Measurements from ENCODE around the gene HARS2.

HARS2 gene

DNA sequence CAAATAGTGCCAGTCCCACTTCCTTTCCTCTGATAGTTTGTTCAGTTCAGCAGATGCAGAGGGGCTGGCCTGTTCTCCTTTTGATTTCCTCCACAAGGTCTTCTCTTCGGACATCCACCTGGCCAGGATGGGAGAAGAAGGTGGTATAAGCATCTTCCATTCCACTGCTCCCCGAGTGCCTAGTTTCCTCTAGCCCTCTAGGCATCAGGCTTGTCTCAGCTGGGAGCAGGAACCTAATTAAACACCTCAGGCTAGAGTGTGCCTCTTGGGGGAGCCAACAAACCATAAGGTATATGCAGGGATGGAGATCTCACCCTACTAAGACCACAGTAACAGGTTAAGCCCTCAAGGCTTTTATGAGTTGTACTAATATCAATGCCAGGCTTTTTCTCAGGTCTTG is 17.0 kb upstream of the HARS2 start:
- DNase-seq (ENCODE audit: low spot score), result no peak
- in situ Hi-C loops (cut with MboI; ENCODE audit: low pct_unique_long_range_greater_than_20kb, low sequenced_read_pairs, unreplicated experiment), result no loop called here
- TF ChIP-seq, protein P1, sequence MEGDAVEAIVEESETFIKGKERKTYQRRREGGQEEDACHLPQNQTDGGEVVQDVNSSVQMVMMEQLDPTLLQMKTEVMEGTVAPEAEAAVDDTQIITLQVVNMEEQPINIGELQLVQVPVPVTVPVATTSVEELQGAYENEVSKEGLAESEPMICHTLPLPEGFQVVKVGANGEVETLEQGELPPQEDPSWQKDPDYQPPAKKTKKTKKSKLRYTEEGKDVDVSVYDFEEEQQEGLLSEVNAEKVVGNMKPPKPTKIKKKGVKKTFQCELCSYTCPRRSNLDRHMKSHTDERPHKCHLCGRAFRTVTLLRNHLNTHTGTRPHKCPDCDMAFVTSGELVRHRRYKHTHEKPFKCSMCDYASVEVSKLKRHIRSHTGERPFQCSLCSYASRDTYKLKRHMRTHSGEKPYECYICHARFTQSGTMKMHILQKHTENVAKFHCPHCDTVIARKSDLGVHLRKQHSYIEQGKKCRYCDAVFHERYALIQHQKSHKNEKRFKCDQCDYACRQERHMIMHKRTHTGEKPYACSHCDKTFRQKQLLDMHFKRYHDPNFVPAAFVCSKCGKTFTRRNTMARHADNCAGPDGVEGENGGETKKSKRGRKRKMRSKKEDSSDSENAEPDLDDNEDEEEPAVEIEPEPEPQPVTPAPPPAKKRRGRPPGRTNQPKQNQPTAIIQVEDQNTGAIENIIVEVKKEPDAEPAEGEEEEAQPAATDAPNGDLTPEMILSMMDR (IDR thresholded peaks at IDR 0.05; ENCODE audit: extremely low read depth, insufficient read depth, missing control alignments), result no peak

DNA sequence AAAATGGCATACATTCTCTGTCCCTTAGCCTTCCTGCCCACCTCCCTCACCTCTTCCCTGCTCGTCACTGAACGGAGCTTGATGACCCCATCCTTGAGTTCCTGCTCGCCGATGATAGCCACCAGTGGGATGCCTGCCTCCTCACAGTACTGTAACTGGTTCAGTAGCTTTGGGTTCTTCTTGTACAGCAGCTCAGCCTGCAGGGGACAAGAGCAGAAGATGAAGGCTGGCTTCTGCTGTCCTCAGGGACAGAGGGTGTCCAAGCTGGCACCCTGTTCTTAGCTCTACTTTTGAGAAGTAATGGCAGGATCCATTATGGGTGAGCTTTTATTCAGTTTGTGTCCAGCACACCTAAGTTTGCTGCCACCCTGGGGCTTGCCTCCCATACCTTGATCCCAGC is 16.6 kb upstream of the HARS2 start:
- TF ChIP-seq, protein P1 (IDR thresholded peaks at IDR 0.05; ENCODE audit: extremely low read depth, insufficient read depth, missing control alignments), result no peak
- no peak for DNase-seq (ENCODE audit: low spot score)
- in situ Hi-C loops (cut with MboI; ENCODE audit: low pct_unique_long_range_greater_than_20kb, low sequenced_read_pairs, unreplicated experiment), result no loop called here

DNA sequence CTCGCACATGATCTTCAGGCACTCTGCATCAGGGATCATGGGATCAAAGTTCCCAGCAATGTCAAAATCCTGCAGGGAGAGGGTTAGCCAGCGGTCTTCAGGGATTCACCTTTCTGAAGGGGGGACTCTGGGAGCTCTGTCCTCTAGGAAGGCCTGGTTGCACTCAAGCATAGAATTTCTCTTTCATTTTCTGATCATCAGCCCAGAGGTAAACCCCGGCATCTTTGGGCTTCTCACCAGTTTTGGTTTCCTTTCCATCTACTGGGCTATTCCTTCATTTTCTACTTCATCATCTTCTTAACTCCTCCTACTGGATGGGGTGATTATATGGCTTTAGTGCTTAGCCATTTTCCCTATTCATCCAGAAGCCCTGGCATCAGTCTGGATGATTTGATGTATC is 13.3 kb upstream of the HARS2 start:
- in situ Hi-C loops (cut with MboI; ENCODE audit: low pct_unique_long_range_greater_than_20kb, low sequenced_read_pairs, unreplicated experiment), result no loop called here
- no peak for DNase-seq (ENCODE audit: low spot score)
- TF ChIP-seq, protein P1 (IDR thresholded peaks at IDR 0.05; ENCODE audit: extremely low read depth, insufficient read depth, missing control alignments), result no peak

DNA sequence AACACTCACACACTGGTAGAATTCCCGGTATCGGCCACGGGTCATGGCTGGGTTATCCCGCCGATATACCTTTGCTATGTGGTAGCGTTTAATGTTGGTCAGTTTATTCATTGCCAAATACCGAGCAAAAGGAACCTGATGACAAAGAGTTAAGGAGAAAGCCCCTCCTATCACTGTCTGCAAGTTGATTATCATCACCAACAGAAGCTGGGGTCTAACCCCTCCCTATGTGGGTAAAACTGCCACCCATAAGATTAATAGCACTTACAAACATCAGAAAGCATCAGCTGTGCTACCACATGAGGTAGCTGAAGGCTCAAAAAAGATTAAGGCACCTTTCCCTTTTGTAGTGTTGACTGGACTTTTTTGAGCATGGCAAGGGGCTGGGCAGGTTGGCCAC is 12.3 kb upstream of the HARS2 start:
- DNase-seq (ENCODE audit: low spot score), result no peak
- in situ Hi-C loops (cut with MboI; ENCODE audit: low pct_unique_long_range_greater_than_20kb, low sequenced_read_pairs, unreplicated experiment), result no loop called here
- TF ChIP-seq, protein P1 (IDR thresholded peaks at IDR 0.05; ENCODE audit: extremely low read depth, insufficient read depth, missing control alignments), result no peak

DNA sequence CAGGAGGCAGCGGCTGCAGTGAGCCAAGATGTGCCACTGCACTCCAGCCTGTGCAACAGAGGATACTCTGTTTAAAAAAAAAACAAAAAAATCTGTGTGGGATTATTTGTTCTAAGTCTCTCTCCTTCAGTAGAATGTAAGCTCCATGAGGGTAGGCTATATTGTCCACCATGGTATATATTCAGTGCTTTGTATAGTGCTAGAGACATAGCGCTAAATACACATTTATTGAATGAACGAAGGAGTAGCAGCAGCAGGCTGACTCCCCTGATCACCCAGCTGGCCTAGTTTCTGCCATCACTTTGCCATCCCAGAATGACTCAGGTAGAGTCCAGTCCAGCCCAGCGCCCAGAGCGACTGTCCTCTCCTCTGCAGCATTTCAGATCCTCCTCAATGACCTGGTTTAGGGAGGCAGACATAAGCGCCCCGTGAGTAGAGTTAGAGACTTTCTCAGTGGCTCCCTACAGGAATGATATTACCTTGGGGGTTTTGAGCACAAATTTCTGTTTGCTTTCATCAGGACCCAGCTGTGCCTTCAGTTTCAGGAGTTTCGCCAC is 801 bp upstream of the HARS2 start:
- TF ChIP-seq, protein P1 (IDR thresholded peaks at IDR 0.05; ENCODE audit: extremely low read depth, insufficient read depth, missing control alignments), result no peak
- in situ Hi-C loops (cut with MboI; ENCODE audit: low pct_unique_long_range_greater_than_20kb, low sequenced_read_pairs, unreplicated experiment), result no loop called here
- DNase-seq (ENCODE audit: low spot score), result no peak

DNA sequence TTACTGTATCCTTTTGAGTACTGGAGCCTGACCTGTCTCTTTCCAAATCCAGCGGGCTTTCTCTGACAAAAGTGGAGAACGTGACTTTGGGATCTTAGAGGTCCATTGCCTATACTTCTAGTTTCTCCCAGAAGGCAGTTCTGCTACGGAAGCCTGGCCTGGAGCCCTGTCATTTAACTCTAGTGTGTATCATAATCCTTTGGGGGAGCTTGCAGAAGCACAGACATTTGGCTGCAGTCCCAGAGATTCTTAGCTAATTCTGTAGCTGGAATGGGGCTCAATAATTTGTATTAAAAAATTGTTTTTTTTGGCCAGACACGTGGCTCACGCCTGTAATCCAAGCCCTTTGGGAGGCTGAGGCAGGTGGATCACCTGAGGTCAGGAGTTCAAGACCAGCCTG is 3.0 kb downstream of the HARS2 start:
- in situ Hi-C loops (cut with MboI; ENCODE audit: low pct_unique_long_range_greater_than_20kb, low sequenced_read_pairs, unreplicated experiment), result no loop called here
- no peak for DNase-seq (ENCODE audit: low spot score)
- TF ChIP-seq, protein P1 (IDR thresholded peaks at IDR 0.05; ENCODE audit: extremely low read depth, insufficient read depth, missing control alignments), result no peak

All from GM13977 (cell line).